GM21381 (cell line): Measurements from ENCODE around the gene SPATA18.
"Not testable (repeated sequence)": the region's sequence is repeated elsewhere in the genome, so short reads cannot be mapped to it uniquely, and the experiment has no call there.

Experiments used
- ATAC-seq: cut with Tn5 transposase; IDR thresholded peaks from one replicate; pipeline ENCODE4 v1.9.1; 2021; ENCODE audit warnings: mild to moderate bottlenecking, moderate library complexity; ENCODE audit not compliant: unreplicated experiment

Gene SPATA18

DNA sequence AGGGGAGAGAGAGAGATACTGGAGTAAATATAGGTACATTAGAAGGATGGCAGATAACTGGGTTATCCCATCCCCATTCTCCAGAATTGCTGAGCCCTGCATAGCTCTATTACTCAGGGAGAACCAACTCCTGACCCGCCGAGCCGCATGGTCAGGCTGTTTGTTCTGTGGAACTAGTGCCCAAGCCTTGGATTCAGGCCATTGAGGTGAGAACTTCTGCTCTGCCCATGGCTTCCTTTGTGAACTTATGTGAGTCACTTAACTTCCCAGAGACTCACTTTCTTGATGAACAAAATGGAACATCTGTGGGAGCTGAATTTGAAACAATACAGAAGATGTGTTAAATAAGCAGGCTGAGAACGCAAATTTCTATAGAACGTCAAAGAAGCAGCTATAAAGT lies 54.2 kb downstream of the SPATA18 start:
- ATAC-seq = no peak

DNA sequence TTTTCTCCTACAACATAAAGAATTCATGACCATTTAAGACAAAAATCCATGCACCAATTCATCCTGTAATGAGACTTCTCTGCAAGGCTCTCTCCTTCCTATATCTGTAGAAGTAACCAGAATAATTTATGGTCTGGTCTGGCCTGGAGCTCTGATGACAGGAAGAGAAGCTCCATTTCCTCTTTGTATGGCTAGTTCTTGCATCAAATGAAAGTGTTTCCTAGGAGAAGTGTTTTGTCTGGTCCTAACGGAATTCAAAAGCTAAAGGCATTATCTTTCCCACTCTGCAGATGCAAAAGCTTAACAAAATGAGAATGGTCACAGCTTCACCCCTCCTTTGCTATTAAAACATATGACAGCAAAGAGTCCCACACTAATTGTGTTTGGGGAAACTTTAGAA lies 55.1 kb downstream of the SPATA18 start:
- no peak for ATAC-seq

DNA sequence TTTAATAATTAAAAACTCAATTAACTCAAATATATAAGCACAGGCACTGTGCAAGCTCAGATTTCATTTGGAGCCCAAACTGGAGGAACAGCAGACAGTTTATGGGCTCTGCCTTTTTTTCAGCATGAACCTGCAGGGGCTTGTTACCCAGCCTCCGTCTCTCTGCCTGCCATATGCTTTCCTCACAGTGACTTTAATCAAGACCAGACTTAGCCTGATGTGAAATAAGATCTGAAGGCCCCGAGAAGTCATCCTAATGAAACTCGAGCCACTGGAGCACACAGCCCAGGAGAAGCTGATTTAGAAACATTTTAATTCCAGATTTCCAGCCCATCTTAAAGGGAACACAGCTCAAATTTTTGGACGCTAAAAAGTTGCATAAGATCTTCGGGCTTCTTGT lies 55.6 kb downstream of the SPATA18 start:
- ATAC-seq = no peak

DNA sequence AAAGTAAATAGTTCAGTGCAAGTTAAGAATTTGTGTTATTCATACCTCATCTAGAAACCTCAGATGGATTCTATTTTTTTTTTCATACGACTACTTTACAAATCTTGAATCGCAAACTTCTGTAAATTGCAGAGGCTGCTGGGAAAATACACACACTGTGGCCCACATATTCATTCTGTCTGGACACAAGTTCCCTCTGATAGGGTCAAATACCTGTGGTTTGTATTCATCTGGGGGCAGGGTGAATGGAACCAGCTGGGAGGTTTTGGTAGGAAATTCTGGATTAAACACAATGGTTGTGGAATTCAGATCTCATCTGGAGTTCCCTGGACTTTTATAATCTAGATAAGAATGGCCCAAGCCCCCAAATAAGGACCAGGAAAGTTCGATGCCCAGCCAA lies 56.2 kb downstream of the SPATA18 start:
- no peak for ATAC-seq

DNA sequence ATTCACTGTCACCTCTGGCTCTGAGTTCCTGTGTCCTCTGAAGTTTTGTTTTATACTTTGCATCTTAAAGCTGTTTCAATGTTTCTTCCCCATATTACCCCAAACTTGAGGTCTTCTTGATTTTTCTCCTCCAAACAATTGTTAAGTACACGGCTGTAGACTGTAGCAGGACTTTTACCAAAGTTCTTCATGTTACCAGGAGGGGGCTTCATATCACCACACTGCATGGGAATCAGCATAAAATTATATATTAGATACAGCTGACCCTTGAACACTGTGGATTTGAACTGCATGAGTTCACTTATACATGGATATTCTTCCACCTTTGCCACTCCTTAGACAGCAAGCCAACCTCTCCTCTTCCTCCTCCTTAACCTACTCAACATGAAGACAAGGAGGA lies 56.6 kb downstream of the SPATA18 start:
- ATAC-seq = no peak

DNA sequence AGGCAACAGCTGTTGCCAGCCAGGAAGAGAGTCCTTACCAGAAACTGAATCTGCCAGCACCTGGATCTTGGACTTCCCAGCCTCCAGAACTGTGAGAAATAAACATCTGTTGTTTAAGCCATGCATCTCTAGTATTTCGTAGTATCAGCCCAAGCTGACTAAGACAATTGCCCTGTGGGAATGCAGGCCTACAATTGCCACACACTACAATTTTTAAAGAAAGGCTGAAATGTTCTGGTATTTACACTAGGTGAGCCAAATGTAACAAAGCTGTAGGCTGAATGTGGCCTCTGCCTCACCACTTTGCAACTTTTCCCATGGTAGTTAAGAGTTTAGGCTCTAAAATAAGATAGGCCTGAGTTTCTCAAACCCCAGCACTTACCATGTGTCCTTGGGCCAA lies 59.1 kb downstream of the SPATA18 start:
- ATAC-seq = no peak

DNA sequence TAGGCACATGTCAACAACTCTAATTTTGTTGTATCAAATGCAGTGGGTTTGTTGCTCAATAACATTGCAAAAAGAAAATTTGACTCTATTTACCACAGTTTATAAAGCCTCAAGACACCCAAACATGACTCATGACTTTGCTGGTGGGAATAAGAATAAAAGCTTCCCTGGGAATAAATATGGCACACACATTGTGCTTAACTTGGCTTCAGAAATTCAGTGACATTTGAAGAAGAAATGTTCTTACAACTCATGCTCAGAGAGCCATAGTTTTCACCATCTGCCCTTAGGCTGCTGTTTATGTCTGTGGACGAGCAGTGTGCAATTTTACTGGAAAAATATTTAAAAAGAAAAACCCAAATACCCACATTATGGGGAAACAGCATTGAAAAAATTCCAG lies 60.9 kb downstream of the SPATA18 start:
- no peak for ATAC-seq

DNA sequence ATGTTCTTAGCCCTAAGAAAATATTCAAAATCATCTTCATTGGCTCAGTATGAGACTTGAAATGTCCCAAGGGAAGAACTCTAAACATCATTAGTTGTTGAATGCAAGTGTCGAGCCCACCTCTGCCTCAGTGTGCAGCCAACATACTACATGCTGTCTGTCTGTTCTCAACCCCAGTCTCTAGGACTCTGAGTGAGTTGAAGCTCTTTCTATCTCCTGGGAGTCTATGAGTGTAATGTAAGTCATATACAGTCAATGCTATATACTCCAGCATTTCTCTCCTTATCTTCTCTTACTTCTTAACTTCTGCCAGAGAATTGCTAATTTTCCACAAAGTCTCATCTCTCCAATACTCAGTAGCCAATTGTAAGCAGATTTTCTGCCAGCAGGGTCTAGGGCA lies 61.3 kb downstream of the SPATA18 start:
- no peak for ATAC-seq

DNA sequence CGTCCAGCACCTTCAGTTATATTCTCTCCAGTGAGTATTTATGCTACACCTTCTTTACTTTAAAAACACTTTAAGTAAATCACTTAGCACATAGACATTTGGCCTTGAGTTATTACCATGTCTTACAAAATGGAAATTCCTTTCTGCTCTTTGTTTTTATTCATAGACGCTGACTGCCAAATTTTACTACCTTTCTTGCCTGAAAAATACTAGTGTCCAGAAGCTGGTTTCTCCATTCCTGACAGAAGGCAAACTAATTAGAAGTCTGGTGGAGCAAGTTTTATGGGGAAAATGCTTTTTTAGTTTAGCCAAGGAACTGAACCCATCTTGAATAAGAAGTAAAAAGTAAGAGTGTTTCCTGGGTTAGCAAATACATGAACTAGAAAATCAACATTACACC lies 65.5 kb downstream of the SPATA18 start:
- ATAC-seq = no peak

DNA sequence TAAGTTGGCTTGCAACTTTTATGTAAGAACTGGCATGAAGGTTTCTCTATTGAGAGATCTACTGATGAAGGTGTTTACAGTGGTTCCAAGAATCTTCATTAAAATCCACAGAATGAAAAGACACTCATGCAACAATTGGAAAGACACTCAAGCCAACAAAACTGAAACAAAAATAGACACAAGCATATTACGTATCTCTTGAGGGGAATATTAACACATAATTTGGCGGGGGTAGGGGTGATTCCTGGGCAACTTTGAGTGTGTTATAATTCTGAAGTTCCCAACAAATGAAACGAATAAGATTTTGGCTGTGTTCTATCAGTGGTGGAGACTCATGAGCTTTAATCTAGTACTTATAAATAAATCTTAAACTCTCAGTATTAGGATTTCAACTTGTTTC lies 75.1 kb downstream of the SPATA18 start:
- no peak for ATAC-seq

DNA sequence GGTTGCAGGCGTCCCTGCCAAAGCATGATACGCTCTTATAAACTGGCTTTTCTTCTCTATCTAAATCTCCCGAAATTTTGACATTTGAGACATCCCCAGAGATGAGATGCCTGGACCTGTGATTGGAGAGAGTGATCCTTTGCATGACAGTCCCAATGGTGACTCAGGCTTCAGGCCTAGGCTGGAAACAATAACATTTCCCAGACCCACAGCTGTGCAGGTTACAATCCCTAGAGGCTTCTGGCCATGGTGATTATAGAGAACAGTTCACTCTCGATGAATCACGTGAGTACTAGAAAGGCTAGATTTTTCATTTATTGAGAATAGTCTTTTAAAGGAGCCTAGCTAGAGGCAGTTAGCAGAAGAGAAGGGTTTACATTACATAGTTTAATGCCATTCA lies 75.9 kb downstream of the SPATA18 start:
- ATAC-seq = no peak

DNA sequence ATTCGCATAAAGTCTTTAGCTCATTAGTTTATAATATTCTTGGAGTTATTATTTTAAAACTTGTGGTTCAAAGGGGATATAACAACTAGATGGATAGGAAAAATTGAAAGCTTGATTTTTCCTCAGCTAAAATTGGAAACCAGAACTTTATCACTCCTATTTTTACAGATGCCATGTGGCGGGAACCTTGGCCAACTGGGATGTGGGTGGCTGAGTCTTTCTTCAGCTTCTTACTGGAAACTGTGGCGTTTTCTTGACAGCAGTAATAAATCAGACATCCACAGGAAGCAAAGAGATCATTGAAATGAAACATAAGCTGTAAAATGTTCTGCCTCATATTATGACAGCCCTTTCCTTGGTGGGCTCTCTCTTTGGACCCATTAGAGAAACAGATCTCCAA lies 84.1 kb downstream of the SPATA18 start:
- ATAC-seq = no peak

DNA sequence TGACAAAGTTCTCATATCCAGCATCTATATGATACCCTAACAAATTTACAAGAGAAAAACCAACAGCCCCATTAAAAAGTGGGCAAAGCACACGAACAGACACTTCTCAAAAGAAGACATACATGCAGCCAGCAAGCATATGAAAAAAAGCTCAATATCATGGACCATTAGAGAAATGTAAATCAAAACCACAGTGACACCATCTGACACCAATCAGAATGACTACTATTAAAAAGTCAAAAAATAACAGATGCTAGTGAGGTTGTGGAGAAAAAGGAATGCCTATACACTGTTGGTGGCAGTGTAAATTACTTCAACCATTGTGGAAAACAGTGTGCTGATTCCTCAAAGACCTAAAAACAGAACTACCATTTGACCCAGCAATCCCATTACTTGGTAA lies 86.0 kb downstream of the SPATA18 start:
- not testable (repeated sequence) for ATAC-seq

DNA sequence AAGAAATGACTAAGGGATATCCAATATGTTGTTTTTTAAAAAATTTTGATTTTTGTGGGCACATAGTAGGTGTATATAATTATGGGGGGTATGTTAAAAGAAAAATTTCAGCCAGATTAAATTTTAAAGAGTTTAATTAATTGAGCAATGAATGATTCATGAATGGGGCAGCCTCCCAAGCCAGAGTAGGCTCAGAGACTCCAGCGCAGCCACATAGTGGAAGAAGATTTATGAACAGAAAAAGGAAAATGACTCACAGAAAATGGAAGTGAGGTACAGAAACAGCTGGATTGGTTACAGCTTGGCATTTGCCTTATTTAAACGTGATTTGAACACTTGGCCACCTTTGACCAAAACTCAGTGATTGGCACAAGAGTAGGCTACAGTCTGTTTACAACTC lies 91.7 kb downstream of the SPATA18 start:
- ATAC-seq = no peak

DNA sequence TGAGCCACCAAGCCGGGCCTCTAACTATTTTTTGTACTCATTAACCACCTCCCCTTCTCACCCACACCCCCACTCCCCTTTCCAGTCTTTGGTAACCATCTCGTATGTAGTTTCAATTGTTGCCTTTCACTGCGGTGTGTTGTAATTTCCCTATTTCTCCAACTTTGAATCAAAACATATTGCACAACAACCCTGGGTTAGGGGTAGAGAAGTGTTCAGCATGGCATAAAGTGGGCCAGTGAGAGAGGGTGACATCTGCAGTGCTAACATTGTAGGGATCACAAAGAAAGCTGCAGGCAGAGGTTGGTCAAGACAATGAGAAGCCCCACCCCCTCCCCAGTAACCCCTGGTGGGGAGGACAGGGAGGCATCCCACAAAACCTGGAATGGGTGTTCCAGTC lies 92.7 kb downstream of the SPATA18 start:
- no peak for ATAC-seq

DNA sequence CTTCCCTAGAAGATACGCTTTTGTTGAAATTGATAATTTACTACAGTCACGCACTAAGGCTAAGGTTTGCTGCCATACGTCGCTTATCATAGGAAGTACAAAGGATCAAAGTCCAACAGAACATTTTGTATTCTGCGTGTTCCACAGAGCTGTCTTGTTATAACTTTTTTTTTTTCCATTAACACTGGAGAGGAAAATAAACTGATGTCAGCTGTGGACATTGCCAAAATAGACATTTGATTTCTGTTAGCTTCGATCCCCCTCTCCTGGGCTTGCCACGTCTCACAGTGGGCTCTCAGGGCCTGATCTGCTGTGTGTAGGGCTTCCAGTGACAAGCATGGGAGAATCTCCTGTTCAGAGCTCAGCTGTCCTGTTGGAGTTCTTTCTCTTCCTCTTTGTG lies 93.3 kb downstream of the SPATA18 start:
- ATAC-seq = no peak
